Activated T-helper 17 cell treated with anti-CD3 and anti-CD28 coated beads, Interleukin-2, amount 50 U/mL, for 72 hours (primary cell): Measurements from ENCODE around the gene SCARB2. TPM values are rescaled to one million over a fixed set of nuclear protein-coding genes. Genes with fewer than 3 reads are reported as not detected.

Experiments
- ATAC-seq: fragments of 150-1000 bp; cut with Tn5 transposase; replicated peaks from 2 replicates; pipeline ENCODE4 v1.10.0; 2021; ENCODE audit warnings: mild to moderate bottlenecking, moderate library complexity
- H3K27ac Mint-ChIP-seq: one replicate; pipeline ENCODE4 v1.8.0; 2022; ENCODE audit warnings: mixed read lengths
- H3K27me3 Mint-ChIP-seq: one replicate; pipeline ENCODE4 v1.8.0; 2022; ENCODE audit warnings: mixed read lengths
- H3K36me3 Mint-ChIP-seq: one replicate; pipeline ENCODE4 v1.8.0; 2022; ENCODE audit warnings: low read depth, mild to moderate bottlenecking, mixed read lengths
- H3K4me1 Mint-ChIP-seq: one replicate; pipeline ENCODE4 v1.8.0; 2022; ENCODE audit warnings: mixed read lengths
- H3K4me3 Mint-ChIP-seq: one replicate; pipeline ENCODE4 v1.8.0; 2022; ENCODE audit warnings: mild to moderate bottlenecking, mixed read lengths
- H3K9me3 Mint-ChIP-seq: one replicate; pipeline ENCODE4 v1.8.0; 2022; ENCODE audit warnings: mixed read lengths
- total RNA-seq, 2 donors: library from RNA; stranded (reverse); gene quantifications; one replicate each; pipeline ENCODE4 v1.2.3, GENCODE V29; 2022

The SCARB2 gene
- total RNA-seq, 2 donors from 2014 or later, result 3.0 to 15.9 TPM

GRCh38 chr4:76198411-76199237, 15.0 kb downstream of the SCARB2 start:
- H3K27me3 Mint-ChIP-seq, result no peaks in the 10 kb centered on the region
- peaks cover 15% of the 10 kb centered on the region for H3K36me3 Mint-ChIP-seq
- ATAC-seq, result peak; percentile 82
- peak overlapping the region; percentile 53 for H3K27ac Mint-ChIP-seq
- H3K9me3 Mint-ChIP-seq, result no peaks in the 10 kb centered on the region
- peaks cover 16% of the 10 kb centered on the region for H3K4me1 Mint-ChIP-seq
- H3K4me3 Mint-ChIP-seq, result peak overlapping the region; percentile 36

DNA sequence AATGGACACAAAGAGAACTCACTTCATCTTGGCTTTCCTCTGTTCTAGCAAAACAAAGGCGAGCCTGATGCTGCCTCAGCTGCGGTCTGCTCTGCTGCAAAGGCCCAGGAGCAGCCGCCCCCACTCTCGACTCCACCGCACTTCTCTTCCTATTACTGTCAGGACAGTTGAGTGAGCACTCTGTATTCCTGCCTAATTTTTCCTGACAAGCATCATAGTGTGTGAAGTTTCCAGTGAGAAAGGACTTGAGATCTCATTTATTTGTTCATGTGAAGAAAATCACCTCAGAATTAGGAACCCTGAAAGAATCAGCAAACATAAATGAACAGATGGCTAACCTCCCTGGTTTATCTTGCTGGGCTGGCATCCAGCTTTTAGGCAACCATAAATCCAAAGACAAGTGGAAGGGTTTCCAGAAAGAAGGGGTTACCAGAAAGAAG, 15.6 kb downstream of the SCARB2 start:
- Mint-ChIP-seq H3K27me3 (no peaks in the 10 kb centered on the region), H3K4me1 (peaks cover 16% of the 10 kb centered on the region), H3K36me3 (peaks cover 21% of the 10 kb centered on the region), H3K9me3 (no peaks in the 10 kb centered on the region), H3K27ac (peak overlapping the region; percentile 53), H3K4me3 (peak overlapping the region; percentile 36)
- ATAC-seq, result peak; percentile 69

GRCh38 chr4:76197031-76197743, 16.4 kb downstream of the SCARB2 start:
- Mint-ChIP-seq H3K27ac (peak overlapping the region; percentile 53), H3K9me3 (peaks cover 4% of the 10 kb centered on the region), H3K4me3 (peak overlapping the region; percentile 36), H3K4me1 (peaks cover 16% of the 10 kb centered on the region), H3K36me3 (peaks cover 29% of the 10 kb centered on the region), H3K27me3 (no peaks in the 10 kb centered on the region)
- ATAC-seq, result no peak

GRCh38 chr4:76196376-76196775, 17.2 kb downstream of the SCARB2 start:
- H3K27me3 Mint-ChIP-seq, result no peaks in the 10 kb centered on the region
- peaks cover 8% of the 10 kb centered on the region for H3K9me3 Mint-ChIP-seq
- no peak overlapping the region for H3K4me3 Mint-ChIP-seq
- H3K27ac Mint-ChIP-seq, result no peak overlapping the region
- peaks cover 37% of the 10 kb centered on the region for H3K36me3 Mint-ChIP-seq
- ATAC-seq, result no peak
- H3K4me1 Mint-ChIP-seq, result peaks cover 16% of the 10 kb centered on the region

DNA sequence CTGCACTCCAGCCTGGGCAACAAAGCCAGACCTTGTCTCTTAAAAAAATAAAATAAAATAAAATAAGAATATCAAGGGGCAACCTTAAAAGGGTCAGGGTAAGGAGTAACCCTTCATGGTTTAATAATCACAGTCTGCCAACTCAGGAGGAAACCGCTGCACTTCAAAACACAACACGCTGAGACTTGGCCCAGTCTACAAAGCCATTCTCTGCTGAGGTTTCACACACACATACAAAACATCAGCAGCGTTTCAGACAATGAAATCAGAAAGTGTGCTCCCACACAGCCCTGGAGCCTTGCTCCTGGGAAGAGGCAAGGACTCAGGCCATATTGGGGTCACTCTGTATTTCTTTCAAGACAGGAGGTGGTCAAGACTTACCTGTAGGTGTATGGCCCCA, 18.3 kb downstream of the SCARB2 start:
- Mint-ChIP-seq H3K27ac (no peak overlapping the region), H3K9me3 (peaks cover 8% of the 10 kb centered on the region), H3K4me3 (no peak overlapping the region), H3K27me3 (no peaks in the 10 kb centered on the region), H3K4me1 (peaks cover 11% of the 10 kb centered on the region), H3K36me3 (peaks cover 44% of the 10 kb centered on the region)
- ATAC-seq, result no peak

DNA sequence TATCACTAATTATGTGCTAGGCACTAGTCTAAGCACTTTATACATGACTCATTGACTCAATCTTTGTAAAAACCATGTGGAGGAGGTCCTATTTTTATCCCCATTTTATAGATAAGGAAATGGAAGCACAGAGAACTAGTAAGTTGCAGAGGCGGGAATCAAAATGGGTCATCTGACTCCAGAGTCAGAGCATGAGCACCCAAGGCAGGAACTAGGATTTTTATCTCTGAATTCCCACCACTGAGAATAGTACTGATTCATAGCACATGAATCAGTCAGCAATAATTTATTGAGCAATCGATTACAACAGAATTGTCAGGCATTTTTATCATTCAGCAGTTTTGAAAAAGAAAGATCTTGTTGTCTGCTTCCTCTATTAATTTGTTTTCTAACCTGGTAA, 19.3 kb downstream of the SCARB2 start:
- Mint-ChIP-seq H3K36me3 (peaks cover 45% of the 10 kb centered on the region), H3K4me3 (no peak overlapping the region), H3K27ac (no peak overlapping the region), H3K4me1 (peaks cover 11% of the 10 kb centered on the region), H3K9me3 (peaks cover 8% of the 10 kb centered on the region), H3K27me3 (no peaks in the 10 kb centered on the region)
- ATAC-seq, result no peak

DNA sequence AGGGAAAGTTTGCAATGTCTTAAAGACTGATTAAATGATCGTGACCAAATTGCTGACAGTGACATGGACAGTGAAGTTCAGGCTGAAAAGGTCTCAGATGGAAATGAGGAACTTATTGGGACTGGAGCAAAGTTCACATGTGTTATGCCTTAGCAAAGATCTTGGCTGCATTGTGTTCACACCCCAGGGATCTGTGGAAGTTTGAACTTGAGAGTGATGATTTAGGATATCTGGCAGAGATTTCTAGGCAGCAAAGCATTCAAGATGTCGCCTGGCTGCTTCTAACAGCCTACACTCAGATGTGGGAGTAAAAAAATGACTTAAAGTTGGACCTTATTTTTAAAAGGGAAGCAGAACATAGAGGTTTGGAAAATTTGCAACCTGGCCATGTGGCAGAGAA, 21.4 kb downstream of the SCARB2 start:
- Mint-ChIP-seq H3K4me1 (peaks cover 3% of the 10 kb centered on the region), H3K9me3 (peaks cover 8% of the 10 kb centered on the region), H3K4me3 (no peak overlapping the region), H3K27me3 (no peaks in the 10 kb centered on the region), H3K27ac (peak overlapping the region; percentile 25), H3K36me3 (peaks cover 45% of the 10 kb centered on the region)
- no peak for ATAC-seq

DNA sequence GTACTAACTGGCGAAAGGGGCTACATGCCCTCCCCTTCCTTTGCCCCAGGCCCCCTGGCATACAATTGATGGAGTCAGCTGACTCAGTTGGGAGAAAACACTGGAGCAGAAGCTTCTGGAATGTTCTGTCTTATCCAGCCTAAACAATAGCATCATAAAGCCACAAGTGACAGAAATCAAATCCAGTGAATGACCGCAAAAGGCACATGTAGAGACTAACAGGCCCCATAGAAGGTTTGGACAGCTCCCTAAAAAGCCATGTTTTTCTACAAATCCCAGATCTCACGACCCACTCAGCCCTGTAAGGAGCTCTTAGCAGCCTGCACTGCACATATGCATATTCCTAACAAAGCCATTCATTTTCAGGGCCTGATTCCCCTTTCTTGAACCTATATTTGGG, 25.1 kb downstream of the SCARB2 start:
- peaks cover 8% of the 10 kb centered on the region for H3K9me3 Mint-ChIP-seq
- no peaks in the 10 kb centered on the region for H3K27me3 Mint-ChIP-seq
- no peak for ATAC-seq
- H3K27ac Mint-ChIP-seq, result no peak overlapping the region
- H3K4me1 Mint-ChIP-seq, result no peaks in the 10 kb centered on the region
- peaks cover 29% of the 10 kb centered on the region for H3K36me3 Mint-ChIP-seq
- no peak overlapping the region for H3K4me3 Mint-ChIP-seq

DNA sequence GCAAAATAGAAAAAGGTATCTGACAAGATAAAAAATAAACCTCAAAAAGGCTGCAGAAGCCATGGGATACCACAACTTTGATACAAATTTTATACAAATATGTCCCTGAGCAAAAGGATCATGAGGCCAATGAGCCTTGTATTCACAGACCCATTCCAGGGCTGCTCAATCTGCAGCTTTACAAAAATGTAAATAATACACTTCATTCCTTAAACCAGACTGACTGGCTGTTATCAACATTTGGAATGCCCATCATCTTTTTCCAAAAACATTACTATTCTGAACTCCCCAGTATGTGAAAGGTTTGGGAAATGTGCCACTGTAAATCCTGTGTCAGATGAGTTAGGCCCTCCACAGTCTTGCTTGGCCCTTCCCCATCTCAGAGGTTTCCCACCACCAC, 25.5 kb downstream of the SCARB2 start:
- Mint-ChIP-seq H3K9me3 (peaks cover 8% of the 10 kb centered on the region), H3K27ac (no peak overlapping the region), H3K36me3 (peaks cover 25% of the 10 kb centered on the region), H3K4me1 (no peaks in the 10 kb centered on the region), H3K27me3 (no peaks in the 10 kb centered on the region), H3K4me3 (no peak overlapping the region)
- ATAC-seq, result no peak

DNA sequence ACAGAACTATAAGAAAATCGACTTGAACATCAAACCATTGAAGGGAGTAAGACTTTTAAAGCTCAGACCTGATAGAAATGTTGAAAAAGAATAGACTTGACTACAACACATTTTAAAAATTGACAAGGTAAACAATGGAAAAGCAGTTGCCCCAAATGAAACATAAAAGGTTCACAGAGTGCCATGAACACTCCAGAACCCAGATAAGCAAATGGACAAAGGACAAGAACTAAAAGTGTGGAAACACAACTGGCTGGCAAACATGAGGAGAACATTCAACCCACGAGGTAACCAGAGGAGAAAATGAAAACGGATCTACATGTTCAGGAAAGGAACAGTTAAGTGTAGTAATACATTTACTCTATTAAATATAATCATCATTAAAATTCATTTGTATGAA, 26.5 kb downstream of the SCARB2 start:
- no peak for ATAC-seq
- Mint-ChIP-seq H3K4me1 (no peaks in the 10 kb centered on the region), H3K27ac (no peak overlapping the region), H3K4me3 (no peak overlapping the region), H3K36me3 (peaks cover 16% of the 10 kb centered on the region), H3K27me3 (no peaks in the 10 kb centered on the region), H3K9me3 (peaks cover 4% of the 10 kb centered on the region)

DNA sequence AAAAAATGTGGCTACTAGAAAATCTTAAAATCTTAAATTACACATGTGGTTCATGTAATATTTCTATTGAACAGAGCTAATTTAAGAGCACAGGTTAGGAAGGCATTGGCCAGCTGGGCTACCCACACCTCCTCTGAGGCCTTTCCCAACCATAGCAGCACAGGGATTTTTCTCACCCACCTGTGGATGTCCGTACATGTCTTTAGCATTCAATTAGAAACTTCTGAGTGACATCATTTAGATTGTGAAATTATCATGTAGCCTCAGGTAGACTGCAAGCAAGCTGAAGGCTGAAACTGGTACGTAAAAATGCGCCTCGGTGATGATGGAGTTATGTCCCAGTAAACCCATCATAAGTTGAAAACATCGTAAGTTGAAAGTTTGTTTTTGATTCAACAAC, 31.2 kb downstream of the SCARB2 start:
- no peaks in the 10 kb centered on the region for H3K9me3 Mint-ChIP-seq
- no peak overlapping the region for H3K4me3 Mint-ChIP-seq
- H3K4me1 Mint-ChIP-seq, result no peaks in the 10 kb centered on the region
- no peak for ATAC-seq
- H3K36me3 Mint-ChIP-seq, result no peaks in the 10 kb centered on the region
- H3K27me3 Mint-ChIP-seq, result no peaks in the 10 kb centered on the region
- H3K27ac Mint-ChIP-seq, result no peak overlapping the region

- H3K9me3 Mint-ChIP-seq, result no peaks in the 10 kb centered on the region
- no peak overlapping the region for H3K27ac Mint-ChIP-seq
- H3K27me3 Mint-ChIP-seq, result no peaks in the 10 kb centered on the region
- peaks cover 22% of the 10 kb centered on the region for H3K36me3 Mint-ChIP-seq
- peak; percentile 89 for ATAC-seq
- H3K4me1 Mint-ChIP-seq, result no peaks in the 10 kb centered on the region
- H3K4me3 Mint-ChIP-seq, result no peak overlapping the region
These were observed 34.0 kb downstream of the SCARB2 start for GRCh38 chr4:76179398-76180318.

DNA sequence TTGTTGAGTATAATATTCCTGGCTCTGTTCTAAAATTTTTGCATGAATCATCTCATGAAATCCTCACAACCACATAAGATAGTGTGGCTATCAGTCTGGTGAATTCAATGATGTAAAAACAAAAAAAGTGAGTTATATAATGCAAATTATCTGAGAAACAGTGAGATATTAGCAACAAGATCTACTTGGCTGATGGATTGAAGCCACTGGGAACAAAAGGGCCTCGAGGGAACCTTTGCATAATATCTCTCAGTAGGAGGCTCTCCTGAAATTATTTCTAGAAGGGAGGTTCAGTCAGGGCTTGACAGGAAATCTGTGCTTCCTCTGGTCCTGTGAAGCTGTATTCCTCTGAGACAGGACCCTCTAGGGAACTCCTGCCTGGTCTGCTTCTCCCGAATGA, 35.3 kb downstream of the SCARB2 start:
- Mint-ChIP-seq H3K9me3 (no peaks in the 10 kb centered on the region), H3K36me3 (peaks cover 27% of the 10 kb centered on the region), H3K27ac (no peak overlapping the region), H3K27me3 (no peaks in the 10 kb centered on the region), H3K4me1 (no peaks in the 10 kb centered on the region), H3K4me3 (no peak overlapping the region)
- ATAC-seq, result no peak

DNA sequence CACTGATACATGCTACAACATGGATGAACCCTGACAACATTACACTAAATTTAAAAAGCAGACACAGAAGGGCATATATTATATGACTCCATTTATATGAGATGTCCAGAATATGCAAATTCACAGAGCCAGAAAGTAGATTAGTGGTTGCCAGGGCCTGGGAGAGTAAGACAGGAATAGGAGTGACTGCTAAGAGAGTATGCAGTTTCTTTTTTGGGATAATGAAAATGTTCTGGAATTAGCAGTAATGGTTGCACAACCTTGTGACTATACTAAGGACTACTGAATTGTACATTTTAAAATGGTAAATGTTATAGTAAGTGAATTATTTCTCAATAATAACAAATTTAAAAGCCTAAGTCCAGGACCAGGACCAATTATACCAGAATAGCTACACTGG, 35.9 kb downstream of the SCARB2 start:
- no peaks in the 10 kb centered on the region for H3K4me1 Mint-ChIP-seq
- no peak overlapping the region for H3K4me3 Mint-ChIP-seq
- no peaks in the 10 kb centered on the region for H3K9me3 Mint-ChIP-seq
- H3K27ac Mint-ChIP-seq, result no peak overlapping the region
- H3K36me3 Mint-ChIP-seq, result peaks cover 33% of the 10 kb centered on the region
- ATAC-seq, result no peak
- H3K27me3 Mint-ChIP-seq, result no peaks in the 10 kb centered on the region
